Stimulated activated naive CD4-positive, alpha-beta T cell treated with Interleukin-2 at 50 U/mL for 16 hours (primary cell): Measurements from ENCODE around the gene TBL2.
"Not testable (repeated sequence)": the region's sequence is repeated elsewhere in the genome, so short reads cannot be mapped to it uniquely, and the experiment has no call there.

Experiments used
- DNase-seq: peaks from one replicate; lab custom pipeline; 2025; lab: John Stamatoyannopoulos, UW

TBL2 gene

GRCh38 chr7:73578342-73579128, at the start of gene TBL2:
TSS of gene TBL2 (minus strand) at chr7:73578579. CDS start at chr7:73578549, 30 bp downstream.
- peak; percentile 100 for DNase-seq

GRCh38 chr7:73626814-73627213, 48.4 kb upstream of the TBL2 start:
- no peak for DNase-seq

- DNase-seq = no peak
Observed at GRCh38 chr7:73625276-73625675, 46.9 kb upstream of the TBL2 start.

- no peak for DNase-seq
Observed at GRCh38 chr7:73624669-73625001, 46.3 kb upstream of the TBL2 start.

- peak; percentile 29 for DNase-seq
Observed at GRCh38 chr7:73623798-73624668, 45.7 kb upstream of the TBL2 start, which contains the start of gene MLXIPL. TSS of gene MLXIPL (minus strand) at chr7:73624522. CDS start at chr7:73624492, 30 bp downstream.

GRCh38 chr7:73622909-73623797, 44.8 kb upstream of the TBL2 start:
- DNase-seq = no peak

- DNase-seq = no peak
Observed at GRCh38 chr7:73622527-73622908, 44.1 kb upstream of the TBL2 start.

GRCh38 chr7:73621168-73622063, 43.0 kb upstream of the TBL2 start:
- no peak for DNase-seq

- not testable (repeated sequence) for DNase-seq
Observed at GRCh38 chr7:73619394-73619793, 41.0 kb upstream of the TBL2 start.

- DNase-seq = no peak
Observed at GRCh38 chr7:73618538-73618937, 40.2 kb upstream of the TBL2 start.

- DNase-seq = not testable (repeated sequence)
Observed at GRCh38 chr7:73617520-73617919, 39.1 kb upstream of the TBL2 start.

GRCh38 chr7:73615886-73616285, 37.5 kb upstream of the TBL2 start:
- no peak for DNase-seq

GRCh38 chr7:73614937-73615336, 36.6 kb upstream of the TBL2 start:
- DNase-seq = not testable (repeated sequence)

- DNase-seq = no peak
Observed at GRCh38 chr7:73613954-73614735, 35.8 kb upstream of the TBL2 start.

GRCh38 chr7:73612598-73613269, 34.4 kb upstream of the TBL2 start:
- no peak for DNase-seq

GRCh38 chr7:73611017-73611555, 32.7 kb upstream of the TBL2 start:
- no peak for DNase-seq

GRCh38 chr7:73610105-73610504, 31.7 kb upstream of the TBL2 start:
- DNase-seq = no peak

GRCh38 chr7:73607692-73607983, 29.3 kb upstream of the TBL2 start:
- not testable (repeated sequence) for DNase-seq
